Pons (tissue), 1 donor: Measurements from ENCODE around the gene FLNB.
"Not testable (repeated sequence)": the region's sequence is repeated elsewhere in the genome, so short reads cannot be mapped to it uniquely, and the experiment has no call there.

ENCODE experiments used
- DNase-seq: peaks from one replicate; pipeline ENCODE4 v3.0.0-alpha.2; 2016; ENCODE audit warnings: low spot score

The FLNB gene

DNA sequence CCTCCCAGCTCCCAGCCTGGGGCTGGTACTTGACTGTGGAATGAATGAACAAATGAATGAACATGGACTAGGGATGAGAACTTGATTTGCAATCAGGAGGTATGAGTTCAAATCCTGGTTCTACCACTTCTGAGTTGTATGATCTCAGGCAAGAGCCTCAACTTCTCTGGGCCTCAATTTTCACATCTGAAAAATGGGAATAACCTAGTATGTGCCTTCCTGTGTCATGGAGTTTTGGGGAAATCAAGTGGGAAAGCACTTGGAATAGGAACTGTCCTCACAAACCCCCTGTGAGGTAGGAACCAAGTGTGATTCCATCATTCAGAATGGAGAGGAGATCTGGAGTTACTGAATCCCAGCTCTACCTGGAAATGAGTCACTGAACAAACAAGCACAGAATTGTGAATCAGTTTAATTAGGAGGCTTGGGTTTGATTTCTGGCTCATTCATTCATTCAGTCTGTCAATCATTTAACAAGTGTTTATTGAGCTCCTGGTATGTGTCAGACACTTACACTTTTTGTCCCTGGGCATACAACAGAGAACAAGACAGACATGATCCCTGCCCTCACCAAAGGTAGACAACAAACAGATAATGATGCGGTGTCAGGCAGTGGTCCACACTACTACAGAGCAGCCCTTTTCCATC is 172.8 kb downstream of the FLNB start:
- no peak for DNase-seq

- DNase-seq, result no peak
These were observed 175.0 kb downstream of the FLNB start for GRCh38 chr3:58183221-58183620.

DNA sequence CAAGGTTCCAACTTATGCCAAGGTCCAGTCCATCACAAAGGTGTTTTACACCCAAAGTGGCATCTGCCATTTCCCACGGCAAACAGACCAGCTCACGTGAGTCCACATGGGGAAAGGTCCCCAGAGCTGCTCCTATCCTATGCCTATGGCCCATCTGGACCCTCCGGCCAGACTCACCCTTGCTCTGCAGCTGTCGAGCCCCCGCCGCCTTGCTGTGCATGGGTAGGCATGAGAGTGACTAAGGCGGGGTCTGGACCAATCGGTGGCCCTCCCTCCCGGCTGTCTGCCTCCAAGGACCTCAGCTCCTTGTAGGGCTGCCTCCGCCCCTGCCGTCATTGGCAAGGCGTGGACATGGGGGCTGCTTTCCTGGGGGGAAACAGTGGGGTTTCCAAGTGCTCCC is 175.7 kb downstream of the FLNB start:
- DNase-seq, result no peak

DNA sequence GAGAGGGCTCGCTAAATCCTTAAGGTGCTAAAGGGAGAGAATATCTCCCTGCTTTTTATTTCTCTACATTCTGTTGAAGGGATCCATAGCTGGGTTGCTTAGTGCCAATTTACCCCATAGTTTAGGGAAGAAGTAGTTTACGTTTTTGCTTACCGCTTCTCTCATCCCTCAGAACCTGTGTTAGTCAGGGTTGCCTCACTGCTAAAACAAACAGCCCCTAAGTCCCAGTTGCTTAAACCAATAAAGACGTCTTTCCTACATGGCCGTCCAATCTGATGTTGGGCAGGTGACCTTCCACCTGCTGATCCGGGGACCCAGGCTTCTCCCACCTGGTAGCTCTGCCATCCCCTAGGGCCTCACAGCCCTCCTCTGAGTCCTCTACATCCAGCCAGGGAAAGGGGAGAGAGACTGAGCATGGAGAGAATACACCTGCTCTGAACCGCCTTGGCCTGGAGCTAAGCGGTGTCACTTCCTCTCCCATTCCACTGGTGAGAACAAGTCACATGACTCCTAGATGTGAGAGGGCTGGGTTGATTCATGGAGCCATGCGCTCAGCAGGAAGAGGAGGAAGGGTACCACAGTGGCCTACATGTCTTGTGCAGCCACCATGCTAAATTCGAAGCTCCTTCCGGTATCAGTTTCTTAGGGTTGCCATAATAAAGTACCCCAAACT is 176.2 kb downstream of the FLNB start:
- no peak for DNase-seq

- no peak for DNase-seq
These were observed 176.7 kb downstream of the FLNB start for GRCh38 chr3:58184982-58185360.

GRCh38 chr3:58188173-58188564 is 179.9 kb downstream of the FLNB start:
- DNase-seq, result no peak

DNA sequence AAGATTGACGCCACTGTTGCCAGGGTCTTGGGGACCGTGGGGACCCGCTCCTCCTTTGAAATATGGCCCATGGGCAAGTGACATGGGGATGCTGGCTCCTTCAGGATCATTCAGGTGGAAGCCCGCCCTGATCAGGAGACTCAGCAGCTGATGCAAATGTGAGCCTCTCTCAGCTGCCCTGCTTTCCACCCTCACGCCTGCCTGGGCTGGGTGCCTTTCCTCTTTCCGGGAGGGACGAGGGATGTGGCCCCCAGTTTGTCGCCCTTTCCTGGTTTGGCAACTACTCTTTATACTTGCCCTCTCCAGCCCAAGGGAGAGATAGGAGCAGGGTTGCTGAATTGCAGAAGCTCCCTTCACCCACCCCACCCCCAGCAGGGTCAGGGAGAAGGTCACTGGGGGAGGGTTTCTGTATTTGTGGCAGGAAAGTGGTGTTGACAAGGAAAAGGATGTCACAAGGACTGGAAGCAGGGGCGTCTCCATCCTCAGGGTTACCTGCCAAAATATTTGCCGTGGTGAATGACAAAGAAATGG is 180.8 kb downstream of the FLNB start:
- no peak for DNase-seq

- DNase-seq, result no peak
These were observed 181.5 kb downstream of the FLNB start for GRCh38 chr3:58189691-58190090.

- no peak for DNase-seq
These were observed 182.1 kb downstream of the FLNB start for GRCh38 chr3:58190291-58190690.

DNA sequence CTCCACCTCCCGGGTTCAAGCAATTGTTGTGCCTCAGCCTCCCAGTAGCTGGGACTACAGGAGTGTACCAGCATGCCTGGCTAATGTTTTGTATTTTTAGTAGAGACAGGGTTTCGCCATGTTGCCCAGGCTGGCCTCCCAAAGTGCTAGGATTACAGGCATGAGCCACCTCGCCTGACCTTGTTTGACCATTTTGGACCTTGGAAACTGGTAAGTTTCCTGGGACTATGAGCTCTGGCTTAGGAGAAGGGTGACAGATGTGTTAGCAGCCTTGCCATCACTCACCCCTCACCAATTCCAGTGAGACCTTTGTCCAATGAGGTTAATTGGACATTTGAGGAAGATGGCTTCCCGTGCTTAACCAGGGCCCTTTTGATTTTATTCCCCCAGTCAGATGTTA is 182.7 kb downstream of the FLNB start:
- DNase-seq, result no peak

GRCh38 chr3:58191361-58191991 is 183.3 kb downstream of the FLNB start:
- no peak for DNase-seq

GRCh38 chr3:58192069-58192468 is 183.8 kb downstream of the FLNB start:
- DNase-seq, result no peak

- DNase-seq, result no peak
These were observed 185.6 kb downstream of the FLNB start for GRCh38 chr3:58193682-58194407.

GRCh38 chr3:58197588-58197987 is 189.4 kb downstream of the FLNB start:
- no peak for DNase-seq

GRCh38 chr3:58198362-58198761 is 190.1 kb downstream of the FLNB start:
- no peak for DNase-seq

- no peak for DNase-seq
These were observed 190.6 kb downstream of the FLNB start for GRCh38 chr3:58198804-58199203.

- no peak for DNase-seq
These were observed 192.0 kb downstream of the FLNB start for GRCh38 chr3:58200121-58200709.

DNA sequence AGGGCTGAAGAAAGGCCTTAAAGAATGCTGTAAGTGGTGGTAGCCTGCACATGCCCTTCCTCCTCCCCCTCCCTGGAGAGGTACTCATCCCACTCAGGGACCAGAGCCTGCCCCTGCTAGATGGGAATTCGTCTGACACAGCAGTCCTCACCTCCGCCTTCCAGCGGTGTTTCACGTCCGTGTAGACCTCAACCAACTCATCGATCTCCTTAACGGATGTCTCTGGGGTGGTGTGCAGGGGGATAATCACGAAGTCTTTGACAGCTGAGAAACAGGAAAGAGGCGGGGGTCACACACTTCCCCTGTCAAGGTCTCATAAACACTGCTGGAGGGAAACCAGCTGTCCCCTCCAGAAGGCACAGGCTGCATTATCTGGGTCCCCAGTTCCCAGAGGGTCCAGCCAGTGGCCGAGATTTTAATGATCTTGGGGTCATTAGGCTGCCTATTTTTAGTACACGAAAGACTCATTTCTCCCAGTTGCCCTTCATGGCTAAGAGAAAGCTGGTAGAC is 192.7 kb downstream of the FLNB start:
- no peak for DNase-seq

GRCh38 chr3:58201451-58201850 is 193.2 kb downstream of the FLNB start:
- DNase-seq, result not testable (repeated sequence)

- no peak for DNase-seq
These were observed 194.7 kb downstream of the FLNB start for GRCh38 chr3:58202917-58203360.

DNA sequence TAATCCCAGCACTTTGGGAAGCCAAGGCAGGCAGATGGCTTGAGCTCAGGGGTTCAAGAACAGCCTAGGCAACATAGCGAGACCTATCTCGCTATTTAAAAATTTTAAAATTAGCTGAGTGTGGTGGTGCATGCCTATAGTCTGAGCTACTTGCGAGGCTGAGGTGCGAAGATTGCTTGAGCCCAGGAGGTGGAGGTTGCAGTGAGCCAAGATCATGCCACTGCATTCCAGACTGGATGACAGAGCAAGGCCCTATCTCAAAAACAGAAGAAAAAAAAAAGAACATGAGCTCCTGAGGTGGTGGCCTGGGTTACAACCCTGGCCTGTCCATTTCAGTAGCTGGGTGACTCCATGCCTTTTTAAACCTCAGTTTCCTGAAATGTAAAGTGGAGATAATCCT is 195.3 kb downstream of the FLNB start:
- DNase-seq, result no peak

DNA sequence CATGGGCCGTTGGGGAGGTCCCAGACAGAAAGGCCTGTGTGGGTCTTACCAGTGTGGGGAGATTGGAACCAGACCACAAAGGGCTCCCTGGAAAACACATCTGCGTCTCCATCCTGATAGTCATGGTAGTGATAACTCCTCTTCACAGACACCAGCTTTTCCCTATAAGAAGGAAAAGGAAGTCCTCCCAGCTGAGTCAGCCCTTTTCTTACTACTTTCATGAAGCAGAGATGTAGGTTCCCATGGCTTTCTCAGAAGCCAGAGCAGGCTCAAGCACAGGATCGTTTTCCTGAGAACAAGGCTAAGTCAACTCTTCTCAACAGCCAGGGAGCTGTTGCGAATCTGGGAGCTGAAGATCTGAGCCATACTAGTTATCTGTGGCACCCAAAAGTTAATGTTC is 196.5 kb downstream of the FLNB start:
- DNase-seq, result peak; percentile 25
